SU-DHL-6 (cell line): ENCODE measurements around the gene MLH3.
"Not testable (repeated sequence)": the region's sequence is repeated elsewhere in the genome, so short reads cannot be mapped to it uniquely, and the experiment has no call there.

Experiments used
- EZH2phosphoT487 ChIP-seq: fragments of 200-600 bp; sonication (generic), shearing (Covaris generic); conservative IDR thresholded peaks from 2 replicates; pipeline ENCODE4 v1.6.1; 2018; ENCODE audit warnings: mild to moderate bottlenecking, antibody characterized with exemption, low read length, moderate library complexity, mixed read lengths
- TF ChIP-seq, protein P1 (sequence below): fragments of 200-600 bp; sonication (generic); IDR thresholded peaks from one replicate; pipeline ENCODE4 v1.5.1; 2017; ENCODE audit warnings: antibody characterized with exemption, mild to moderate bottlenecking, low read length, moderate library complexity; ENCODE audit not compliant: insufficient read depth, poor library complexity, severe bottlenecking

DNA sequence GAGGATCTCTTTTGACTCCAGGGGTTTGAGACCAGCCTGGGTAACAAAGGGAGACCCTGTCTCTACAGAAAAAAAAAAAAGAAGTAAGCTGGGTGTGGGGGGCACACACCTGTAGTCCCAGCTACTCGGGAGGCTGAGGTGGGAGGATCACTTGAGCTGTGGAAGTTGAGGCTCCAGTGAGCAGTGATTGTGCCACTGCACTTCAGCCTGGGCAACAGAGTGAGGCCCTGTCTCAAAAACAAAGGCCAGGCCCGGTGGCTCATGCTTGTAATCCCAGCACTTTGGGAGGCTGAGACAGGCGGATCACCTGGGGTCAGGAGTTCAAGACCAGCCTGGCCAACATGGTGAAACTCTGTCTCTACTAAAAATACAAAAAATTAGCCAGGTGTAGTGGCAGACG, 16.5 kb upstream of the MLH3 start:
- TF ChIP-seq, protein P1, sequence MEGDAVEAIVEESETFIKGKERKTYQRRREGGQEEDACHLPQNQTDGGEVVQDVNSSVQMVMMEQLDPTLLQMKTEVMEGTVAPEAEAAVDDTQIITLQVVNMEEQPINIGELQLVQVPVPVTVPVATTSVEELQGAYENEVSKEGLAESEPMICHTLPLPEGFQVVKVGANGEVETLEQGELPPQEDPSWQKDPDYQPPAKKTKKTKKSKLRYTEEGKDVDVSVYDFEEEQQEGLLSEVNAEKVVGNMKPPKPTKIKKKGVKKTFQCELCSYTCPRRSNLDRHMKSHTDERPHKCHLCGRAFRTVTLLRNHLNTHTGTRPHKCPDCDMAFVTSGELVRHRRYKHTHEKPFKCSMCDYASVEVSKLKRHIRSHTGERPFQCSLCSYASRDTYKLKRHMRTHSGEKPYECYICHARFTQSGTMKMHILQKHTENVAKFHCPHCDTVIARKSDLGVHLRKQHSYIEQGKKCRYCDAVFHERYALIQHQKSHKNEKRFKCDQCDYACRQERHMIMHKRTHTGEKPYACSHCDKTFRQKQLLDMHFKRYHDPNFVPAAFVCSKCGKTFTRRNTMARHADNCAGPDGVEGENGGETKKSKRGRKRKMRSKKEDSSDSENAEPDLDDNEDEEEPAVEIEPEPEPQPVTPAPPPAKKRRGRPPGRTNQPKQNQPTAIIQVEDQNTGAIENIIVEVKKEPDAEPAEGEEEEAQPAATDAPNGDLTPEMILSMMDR = not testable (repeated sequence)
- not testable (repeated sequence) for TF ChIP-seq EZH2phosphoT487
